HL-60 (cell line): Measurements from ENCODE around the gene SLC25A25.

Experiments used
- CTCF ChIP-seq: IDR thresholded peaks from one replicate; pipeline ENCODE4 v1.5.1; 2011; ENCODE audit warnings: low read length, control low read depth, inconsistent platforms; ENCODE audit not compliant: insufficient read depth
- POLR2AphosphoS5 ChIP-seq: IDR thresholded peaks from 2 replicates; pipeline ENCODE4 v1.6.1; 2012; ENCODE audit warnings: low read depth

- TF ChIP-seq CTCF (no peak), POLR2AphosphoS5 (no peak)
Measured at GRCh38 chr9:128149951-128150593, 82.0 kb downstream of the SLC25A25 start.
